H9 (cell line): Measurements from ENCODE around the gene PGBD5. TPM values are rescaled to one million over a fixed set of nuclear protein-coding genes. Genes with fewer than 3 reads are reported as not detected.

Experiments used
- DNase-seq: peaks from one replicate; pipeline ENCODE4 v3.0.0-alpha.2; 2017
- H2AFZ ChIP-seq: one replicate; pipeline ENCODE4 v1.6.1; 2013; ENCODE audit warnings: mild to moderate bottlenecking, low read length, control low read depth, moderate library complexity
- H2AK5ac ChIP-seq: 2 replicates; pipeline ENCODE4 v1.6.1; 2013; ENCODE audit warnings: low read length, control low read depth, mixed read lengths; ENCODE audit not compliant: insufficient read length
- H2BK120ac ChIP-seq: one replicate; pipeline ENCODE4 v1.6.1; 2013; ENCODE audit warnings: low read depth, mild to moderate bottlenecking, low read length, control low read depth, inconsistent platforms; ENCODE audit not compliant: poor library complexity, severe bottlenecking
- H2BK12ac ChIP-seq: 2 replicates; pipeline ENCODE4 v1.6.1; 2013; ENCODE audit warnings: low read length, control low read depth, mixed read lengths, low read depth; ENCODE audit not compliant: insufficient read length
- H2BK15ac ChIP-seq: 2 replicates; pipeline ENCODE4 v1.6.1; 2013; ENCODE audit warnings: low read depth, low read length, control low read depth
- H2BK20ac ChIP-seq: one replicate; pipeline ENCODE4 v1.6.1; 2013; ENCODE audit warnings: low read depth, mild to moderate bottlenecking, low read length, control low read depth, inconsistent platforms; ENCODE audit not compliant: poor library complexity, severe bottlenecking
- H2BK5ac ChIP-seq: 2 replicates; pipeline ENCODE4 v1.6.1; 2013; ENCODE audit warnings: low read length, control low read depth, mixed read lengths; ENCODE audit not compliant: insufficient read length
- H3K14ac ChIP-seq: 2 replicates; pipeline ENCODE4 v1.6.1; 2013; ENCODE audit warnings: low read length, control low read depth; ENCODE audit not compliant: insufficient read depth
- H3K18ac ChIP-seq: 2 replicates; pipeline ENCODE4 v1.6.1; 2013; ENCODE audit warnings: low read depth, mild to moderate bottlenecking, mixed read lengths, low read length, control low read depth; ENCODE audit not compliant: insufficient read length
- H3K23ac ChIP-seq: 2 replicates; pipeline ENCODE4 v1.6.1; 2013; ENCODE audit warnings: low read length, control low read depth, mixed read lengths, low read depth; ENCODE audit not compliant: insufficient read length
- H3K23me2 ChIP-seq: 2 replicates; pipeline ENCODE4 v1.6.1; 2013; ENCODE audit warnings: low read depth, mild to moderate bottlenecking, mixed read lengths, low read length, control low read depth; ENCODE audit not compliant: insufficient read length, poor library complexity, severe bottlenecking
- H3K27ac ChIP-seq: 2 replicates; pipeline ENCODE4 v1.5.1; 2013; ENCODE audit warnings: low read length, control low read depth, mixed read lengths, low read depth; ENCODE audit not compliant: insufficient read length
- H3K27me3 ChIP-seq: 2 replicates; pipeline ENCODE4 v1.6.1; 2013; ENCODE audit warnings: low read length, control low read depth, inconsistent platforms; ENCODE audit not compliant: insufficient read depth
- H3K4ac ChIP-seq: 2 replicates; pipeline ENCODE4 v1.6.1; 2013; ENCODE audit warnings: low read depth, mild to moderate bottlenecking, control low read depth, inconsistent platforms, low read length, moderate library complexity
- H3K4me1 ChIP-seq: 2 replicates; pipeline ENCODE4 v1.6.1; 2013; ENCODE audit warnings: low read length, control low read depth, inconsistent platforms; ENCODE audit not compliant: insufficient read depth
- H3K4me2 ChIP-seq: 2 replicates; pipeline ENCODE4 v1.6.1; 2013; ENCODE audit warnings: low read length, control low read depth, mixed read lengths; ENCODE audit not compliant: insufficient read length, insufficient read depth
- H3K56ac ChIP-seq: 2 replicates; pipeline ENCODE4 v1.6.1; 2013; ENCODE audit warnings: low read depth, mild to moderate bottlenecking, mixed read lengths, low read length, control low read depth; ENCODE audit not compliant: insufficient read length
- H3K79me1 ChIP-seq: 2 replicates; pipeline ENCODE4 v1.6.1; 2013; ENCODE audit warnings: low read depth, mild to moderate bottlenecking, moderate library complexity, low read length, control low read depth, inconsistent platforms; ENCODE audit not compliant: insufficient read depth, poor library complexity, severe bottlenecking
- H3K79me2 ChIP-seq: 2 replicates; pipeline ENCODE4 v1.6.1; 2013; ENCODE audit warnings: low read length, control low read depth, inconsistent platforms; ENCODE audit not compliant: insufficient read depth
- H3K9ac ChIP-seq: 2 replicates; pipeline ENCODE4 v1.6.1; 2013; ENCODE audit warnings: low read length, control low read depth, mixed read lengths; ENCODE audit not compliant: insufficient read length; ENCODE audit errors: extremely low read depth
- H3K9me3 ChIP-seq: one replicate; pipeline ENCODE4 v1.6.1; 2013; ENCODE audit warnings: low read depth, low read length, inconsistent platforms; ENCODE audit not compliant: control insufficient read depth
- H3T11ph ChIP-seq: one replicate; pipeline ENCODE4 v1.6.1; 2013; ENCODE audit warnings: mild to moderate bottlenecking, low read length, control low read depth, inconsistent platforms
- H4K20me1 ChIP-seq: one replicate; pipeline ENCODE4 v1.6.1; 2013; ENCODE audit not compliant: control insufficient read depth, insufficient read length, insufficient read depth
- H4K5ac ChIP-seq: 2 replicates; pipeline ENCODE4 v1.6.1; 2013; ENCODE audit warnings: low read depth, mild to moderate bottlenecking, mixed read lengths, low read length, control low read depth; ENCODE audit not compliant: insufficient read length
- H4K8ac ChIP-seq: replicated peaks from 2 replicates; pipeline ENCODE4 v1.6.1; 2013; ENCODE audit warnings: low read length, control low read depth, mixed read lengths, low read depth; ENCODE audit not compliant: insufficient read length
- H4K91ac ChIP-seq: 2 replicates; pipeline ENCODE4 v1.6.1; 2013; ENCODE audit warnings: low read depth, mild to moderate bottlenecking, moderate library complexity, mixed read lengths, low read length, control low read depth; ENCODE audit not compliant: insufficient read length
- H3K27ac Mint-ChIP-seq, 3 experiments: 2 replicates in 2 of 3; 3 replicates in 1 of 3; pipeline ENCODE4 v1.8.0; 2020 to 2021; ENCODE audit warnings: mixed read lengths in 3 of 3, mild to moderate bottlenecking in 1 of 3, moderate library complexity in 1 of 3
- H3K27me3 Mint-ChIP-seq: 2 replicates; pipeline ENCODE4 v1.8.0; 2021; ENCODE audit warnings: low read depth, mild to moderate bottlenecking, moderate library complexity, mixed read lengths
- H3K36me3 Mint-ChIP-seq, 3 experiments: 2 replicates in 2 of 3; 3 replicates in 1 of 3; pipeline ENCODE4 v1.8.0; 2020 to 2021; ENCODE audit warnings: low read depth in 3 of 3, mixed read lengths in 3 of 3; ENCODE audit not compliant: insufficient read depth in 1 of 3
- H3K4me1 Mint-ChIP-seq, 2 experiments: 2 replicates each; pipeline ENCODE4 v1.8.0; 2020; ENCODE audit warnings: mixed read lengths in 2 of 2
- H3K4me3 Mint-ChIP-seq, 2 experiments: 2 replicates in 1 of 2; 3 replicates in 1 of 2; pipeline ENCODE4 v1.8.0; 2020 to 2021; ENCODE audit warnings: mild to moderate bottlenecking in 2 of 2, mixed read lengths in 2 of 2, moderate library complexity in 1 of 2
- H3K9me3 Mint-ChIP-seq, 2 experiments: 2 replicates in 1 of 2; 3 replicates in 1 of 2; pipeline ENCODE4 v1.8.0; 2020; ENCODE audit warnings: mild to moderate bottlenecking in 2 of 2, mixed read lengths in 2 of 2, moderate library complexity in 1 of 2
- CTCF ChIP-seq: fragments of 200-600 bp; sonication (generic); conservative IDR thresholded peaks from 3 replicates; pipeline ENCODE4 v1.8.0; 2021; ENCODE audit warnings: antibody characterized with exemption, mild to moderate bottlenecking
- WGBS: extraction: QIAGEN DNeasy Blood & Tissue Kit; methylation state at CpG from one replicate; pipeline ENCODE4 v1.1.7; 2013; ENCODE audit warnings: missing lambda C conversion rate, low lambda C conversion rate, mixed read lengths; ENCODE audit not compliant: insufficient read length; ENCODE audit errors: extremely low coverage; 5-methylcytosine and 5-hydroxymethylcytosine counted together
- total RNA-seq: library from RNA; stranded (reverse); gene quantifications from 2 replicates; pipeline ENCODE4 v1.2.1, GENCODE V29; 2021

PGBD5 gene
- total RNA-seq, 1 experiment from 2014 or later = 19.1 TPM

- H2BK15ac ChIP-seq = no peak overlapping the region
- no peak overlapping the region for H4K91ac ChIP-seq
- H3K79me1 ChIP-seq = no peaks in the 10 kb centered on the region
- H2BK120ac ChIP-seq = no peak overlapping the region
- no peaks in the 10 kb centered on the region for H3K27me3 ChIP-seq
- H2BK5ac ChIP-seq = no peak overlapping the region
- H3K4me3 Mint-ChIP-seq = no peak overlapping the region
- H3K9me3 Mint-ChIP-seq = no peaks in the 10 kb centered on the region
- no peaks in the 10 kb centered on the region; the same call in 1 of the 2 replicates for H3K27me3 Mint-ChIP-seq
- no peak overlapping the region for H2AFZ ChIP-seq
- no peak overlapping the region for H2AK5ac ChIP-seq
- H3K4me2 ChIP-seq = no peak overlapping the region
- H4K20me1 ChIP-seq = no peaks in the 10 kb centered on the region
- H3K23me2 ChIP-seq = no peaks in the 10 kb centered on the region
- H3K4me1 ChIP-seq = no peaks in the 10 kb centered on the region
- H3K79me2 ChIP-seq = no peaks in the 10 kb centered on the region
- H4K8ac ChIP-seq = no peak overlapping the region
- no peak overlapping the region for H3K4ac ChIP-seq
- no peak overlapping the region for H3K27ac ChIP-seq
- peaks cover 2% of the 10 kb centered on the region in 2 experiments; a peak in 2 of 4 replicates for H3K4me1 Mint-ChIP-seq
- TF ChIP-seq CTCF = no peak
- H3K27ac Mint-ChIP-seq = no peak overlapping the region
- H3K36me3 Mint-ChIP-seq = peaks cover 12 to 28% (median 26%) of the 10 kb centered on the region in 3 experiments
- H2BK20ac ChIP-seq = no peak overlapping the region
- H3K56ac ChIP-seq = no peak overlapping the region
- H3K18ac ChIP-seq = no peak overlapping the region
- H4K5ac ChIP-seq = no peak overlapping the region
- H2BK12ac ChIP-seq = no peak overlapping the region
- no CpG with 5 or more reads among the region's 17 CpGs for WGBS
- H3T11ph ChIP-seq = no peak overlapping the region
- H3K9ac ChIP-seq = no peak overlapping the region
- no peak overlapping the region for H3K14ac ChIP-seq
- no peak for DNase-seq
- no peaks in the 10 kb centered on the region for H3K9me3 ChIP-seq
- no peak overlapping the region for H3K23ac ChIP-seq
Observed at GRCh38 chr1:230265200-230266115, 160.7 kb downstream of the PGBD5 start.

Other genes starting within 250 kb of the PGBD5 start
- 35.7 and 42.2 TPM in 2 replicates for gene COG2, start 216.1 kb upstream of the PGBD5 start, total RNA-seq